Smooth muscle cell (in vitro differentiated cells): ENCODE data around the gene ANOS1. TPM values are rescaled to one million over a fixed set of nuclear protein-coding genes. Genes with fewer than 3 reads are reported as not detected.
A peak's percentile ranks its signal among the peaks of the same experiment; 100 is the strongest.

ENCODE experiments used
- DNase-seq: peaks from one replicate; lab custom pipeline; 2025; ENCODE audit not compliant: unreplicated experiment; lab: John Stamatoyannopoulos, UW
- H2AFZ ChIP-seq: fragments of 200-600 bp; sonication (generic); 2 replicates; pipeline ENCODE4 v1.6.0; 2016; ENCODE audit warnings: antibody characterized with exemption, low read depth, mild to moderate bottlenecking
- H3F3A ChIP-seq: fragments of 200-600 bp; sonication (generic); 2 replicates; pipeline ENCODE4 v1.6.0; 2017; ENCODE audit warnings: antibody characterized with exemption, low read depth
- H3K27ac ChIP-seq: fragments of 200-600 bp; sonication (generic); 2 replicates; pipeline ENCODE4 v1.5.1; 2016; ENCODE audit warnings: low read depth, mild to moderate bottlenecking
- H3K27me3 ChIP-seq: fragments of 200-600 bp; sonication (generic); 2 replicates; pipeline ENCODE4 v1.6.1; 2016; ENCODE audit warnings: low read depth, mild to moderate bottlenecking
- H3K36me3 ChIP-seq: fragments of 200-600 bp; sonication (generic); 2 replicates; pipeline ENCODE4 v1.5.1; 2016; ENCODE audit warnings: low read depth
- H3K4me1 ChIP-seq: fragments of 200-600 bp; sonication (generic); 2 replicates; pipeline ENCODE4 v1.5.1; 2016; ENCODE audit warnings: low read depth
- H3K4me2 ChIP-seq: fragments of 200-600 bp; sonication (generic); 2 replicates; pipeline ENCODE4 v1.6.0; 2016; ENCODE audit warnings: mild to moderate bottlenecking
- H3K4me3 ChIP-seq: fragments of 200-600 bp; sonication (generic); 2 replicates; pipeline ENCODE4 v1.5.1; 2016; ENCODE audit warnings: mild to moderate bottlenecking
- H3K79me2 ChIP-seq: fragments of 200-600 bp; sonication (generic); 2 replicates; pipeline ENCODE4 v1.6.0; 2016; ENCODE audit warnings: low read depth, mild to moderate bottlenecking
- H3K9ac ChIP-seq: fragments of 200-600 bp; sonication (generic); 2 replicates; pipeline ENCODE4 v1.6.0; 2016; ENCODE audit warnings: low read depth
- H3K9me3 ChIP-seq: fragments of 200-600 bp; sonication (generic); replicated peaks from 2 replicates; pipeline ENCODE4 v1.5.1; 2016; ENCODE audit warnings: low read depth
- H4K20me1 ChIP-seq: fragments of 200-600 bp; sonication (generic); 2 replicates; pipeline ENCODE4 v1.6.0; 2016; ENCODE audit warnings: low read depth
- CTCF ChIP-seq: fragments of 200-600 bp; sonication (generic); IDR thresholded peaks from 2 replicates; pipeline ENCODE4 v1.5.1; 2017; ENCODE audit warnings: borderline replicate concordance, mild to moderate bottlenecking, antibody characterized with exemption; ENCODE audit not compliant: insufficient read depth, poor library complexity, severe bottlenecking
- WGBS: methylation state at CpG from one replicate; pipeline ENCODE4 v1.1.7; 2016; ENCODE audit warnings: low lambda C conversion rate; 5-methylcytosine and 5-hydroxymethylcytosine counted together
- polyA plus RNA-seq: library from polyadenylated mRNA; unstranded; fragments of >200 nt; fragmentation: Nextera tagmentation; extraction: Ambion mirVana; gene quantifications from 2 replicates; pipeline ENCODE4 v1.2.1, GENCODE V29; 2016
- total RNA-seq: library from RNA; depleted of rRNA; stranded (reverse); fragments of >200 nt; gene quantifications from 2 replicates; pipeline ENCODE4 v1.2.3, GENCODE V29; 2014

ANOS1 gene
- total and polyA plus RNA-seq, 2 experiments from 2014 or later, result 29.9 to 73.9 TPM

- DNase-seq, result no peak
- H3K36me3 ChIP-seq, result no peaks in the 10 kb centered on the region
Measured at GRCh38 chrX:8726031-8726652, 5.8 kb downstream of the ANOS1 start.

GRCh38 chrX:8724300-8724699 lies 7.6 kb downstream of the ANOS1 start:
- no peak overlapping the region for H3K4me2 ChIP-seq
- H3K9me3 ChIP-seq, result no peaks in the 10 kb centered on the region
- no peak overlapping the region for H3K9ac ChIP-seq
- no peak overlapping the region for H2AFZ ChIP-seq
- TF ChIP-seq CTCF, result no peak
- no peaks in the 10 kb centered on the region for H3K27me3 ChIP-seq
- H3F3A ChIP-seq, result no peaks in the 10 kb centered on the region
- peaks cover 52% of the 10 kb centered on the region for H4K20me1 ChIP-seq
- no peak for DNase-seq
- H3K36me3 ChIP-seq, result no peaks in the 10 kb centered on the region
- no peak overlapping the region for H3K4me3 ChIP-seq
- H3K27ac ChIP-seq, result no peak overlapping the region
- peaks cover 7% of the 10 kb centered on the region for H3K4me1 ChIP-seq
- H3K79me2 ChIP-seq, result no peaks in the 10 kb centered on the region
- 82% methylated on average over 7 of the region's 7 CpGs for WGBS

More at GRCh38 chrX:8726031-8726652, 5.8 kb downstream of the ANOS1 start:
- Histone ChIP-seq H3K27me3 (no peaks in the 10 kb centered on the region), H3K4me1 (peaks cover 7% of the 10 kb centered on the region), H3K79me2 (no peaks in the 10 kb centered on the region), H3K9ac (no peak overlapping the region), H3K9me3 (no peaks in the 10 kb centered on the region), H3K27ac (no peak overlapping the region), H2AFZ (no peak overlapping the region), H3K4me2 (peak overlapping the region; percentile 73), H3F3A (no peaks in the 10 kb centered on the region), H4K20me1 (peaks cover 51% of the 10 kb centered on the region), H3K4me3 (no peak overlapping the region)
- no peak for TF ChIP-seq CTCF
- 63% methylated on average over 7 of the region's 7 CpGs for WGBS

GRCh38 chrX:8721536-8721935 lies 10.4 kb downstream of the ANOS1 start:
- 63% methylated on average over 2 of the region's 2 CpGs for WGBS
- no peak overlapping the region for H2AFZ ChIP-seq

More at GRCh38 chrX:8721536-8721935, 10.4 kb downstream of the ANOS1 start:
- no peak for TF ChIP-seq CTCF
- Histone ChIP-seq H3K4me1 (peaks cover 7% of the 10 kb centered on the region), H4K20me1 (peaks cover 24% of the 10 kb centered on the region), H3F3A (no peaks in the 10 kb centered on the region), H3K27me3 (no peaks in the 10 kb centered on the region), H3K36me3 (no peaks in the 10 kb centered on the region), H3K4me2 (no peak overlapping the region), H3K79me2 (no peaks in the 10 kb centered on the region), H3K9me3 (no peaks in the 10 kb centered on the region), H3K27ac (no peak overlapping the region), H3K4me3 (no peak overlapping the region), H3K9ac (no peak overlapping the region)
- DNase-seq, result no peak
